HFF-Myc (cell line): ENCODE measurements around the gene SPRY1.
A peak's percentile ranks its signal among the peaks of the same experiment; 100 is the strongest.

Experiments
- DNase-seq: peaks from one replicate; pipeline ENCODE4 v3.0.0-alpha.2; 2011; ENCODE audit warnings: low read depth; ENCODE audit errors: extremely low read depth
- H3K4me3 ChIP-seq: replicated peaks from 2 replicates; pipeline ENCODE4 v1.5.1; 2011; ENCODE audit warnings: low read depth, mild to moderate bottlenecking, control low read depth, low read length
- CTCF ChIP-seq: IDR thresholded peaks from 2 replicates; pipeline ENCODE4 v1.5.1; 2012; ENCODE audit warnings: mild to moderate bottlenecking, low read depth, low read length, control low read depth; ENCODE audit errors: missing control alignments

The SPRY1 gene, protein sequence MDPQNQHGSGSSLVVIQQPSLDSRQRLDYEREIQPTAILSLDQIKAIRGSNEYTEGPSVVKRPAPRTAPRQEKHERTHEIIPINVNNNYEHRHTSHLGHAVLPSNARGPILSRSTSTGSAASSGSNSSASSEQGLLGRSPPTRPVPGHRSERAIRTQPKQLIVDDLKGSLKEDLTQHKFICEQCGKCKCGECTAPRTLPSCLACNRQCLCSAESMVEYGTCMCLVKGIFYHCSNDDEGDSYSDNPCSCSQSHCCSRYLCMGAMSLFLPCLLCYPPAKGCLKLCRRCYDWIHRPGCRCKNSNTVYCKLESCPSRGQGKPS

DNA sequence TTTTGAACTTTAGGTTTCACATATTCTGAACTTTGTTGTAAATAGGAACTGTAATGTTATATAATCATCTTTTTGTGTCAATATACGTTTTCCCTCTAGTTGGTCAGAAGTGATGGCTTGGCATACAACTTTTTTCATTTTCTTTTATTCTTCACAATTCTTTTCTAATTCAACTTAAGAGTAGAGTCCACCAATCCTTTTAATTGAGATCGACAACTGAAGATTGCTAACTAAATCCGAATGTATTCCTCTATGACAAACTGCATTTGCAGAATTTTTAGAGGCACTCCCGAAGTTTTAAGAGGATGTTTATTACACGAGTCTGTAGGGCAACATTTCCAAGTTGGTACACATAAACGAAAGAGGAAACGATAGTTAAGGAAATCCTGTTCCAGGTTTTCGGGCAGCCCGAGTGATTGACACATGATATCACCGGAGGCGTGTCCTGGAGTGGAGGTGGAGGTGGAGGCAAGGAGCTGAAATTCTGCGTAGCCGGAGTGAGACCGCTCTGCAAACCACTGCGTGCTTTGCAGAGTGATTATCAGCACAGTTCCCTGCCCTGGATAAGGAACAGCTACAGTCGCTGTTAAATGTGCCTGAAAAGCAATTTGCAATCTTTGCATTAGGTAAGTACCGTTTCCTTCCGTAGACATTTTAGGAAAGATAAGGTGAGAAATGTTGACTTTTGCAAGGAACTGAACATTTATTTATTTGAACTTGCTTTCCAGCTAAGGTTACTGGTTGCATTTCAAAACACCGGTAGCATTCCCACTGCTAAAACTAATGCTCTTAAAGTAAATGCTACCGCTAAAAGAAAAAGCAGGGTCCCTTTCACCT lies at the start of gene SPRY1:
Gene SPRY1, plus strand, starts transcription at position 489 of the 837 bp plus-strand sequence. CDS start 4,797 bp downstream, outside the sequence.
- H3K4me3 ChIP-seq = peak within 1 kb of the TSS; percentile 66
- no peak for TF ChIP-seq CTCF
- DNase-seq = peak; percentile 75

DNA sequence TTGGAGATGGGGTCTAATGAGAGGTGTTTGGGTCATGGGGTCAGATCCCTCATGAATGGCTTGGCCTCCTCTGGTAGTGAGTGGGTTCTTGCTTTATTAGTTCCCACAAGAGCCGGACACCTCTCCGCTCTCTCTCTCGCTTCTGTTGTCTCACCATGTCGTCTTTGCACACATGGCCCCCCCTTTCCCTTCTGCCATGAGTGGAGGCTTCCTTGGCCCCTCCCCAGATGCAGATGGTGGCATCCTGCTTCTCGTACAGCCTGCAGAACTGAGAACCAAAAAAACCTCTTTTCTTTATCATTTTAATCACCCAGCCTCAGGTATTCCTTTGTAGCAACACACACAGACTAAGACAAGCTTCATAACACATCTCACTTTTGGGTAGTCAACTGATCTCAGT lies 49.6 kb upstream of the SPRY1 start:
- H3K4me3 ChIP-seq = no peak overlapping the region
- TF ChIP-seq CTCF = no peak
- no peak for DNase-seq

DNA sequence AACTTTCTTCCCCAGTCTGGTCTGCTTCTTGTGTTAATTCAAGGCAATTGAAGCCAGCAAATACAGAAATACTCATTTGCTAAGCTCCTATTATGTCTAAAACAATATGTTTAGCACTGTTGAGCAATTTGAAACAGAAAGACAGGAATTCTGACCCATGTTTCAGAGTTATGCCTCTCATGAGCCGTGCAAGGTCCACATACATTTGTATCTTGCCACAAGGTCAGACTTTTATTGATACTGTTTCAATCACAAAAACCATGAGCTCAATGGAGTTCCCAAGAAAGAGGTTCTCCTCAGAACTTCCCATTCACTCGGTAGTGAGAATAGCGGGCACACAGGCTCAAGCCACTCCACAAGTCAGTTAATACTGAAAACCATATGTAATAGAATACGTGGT lies 47.6 kb upstream of the SPRY1 start:
- DNase-seq = no peak
- no peak overlapping the region for H3K4me3 ChIP-seq
- TF ChIP-seq CTCF = no peak

GRCh38 chr4:123349421-123350190 lies 47.0 kb upstream of the SPRY1 start:
- TF ChIP-seq CTCF = no peak
- DNase-seq = no peak
- H3K4me3 ChIP-seq = no peak overlapping the region

- DNase-seq = no peak
- no peak overlapping the region for H3K4me3 ChIP-seq
- no peak for TF ChIP-seq CTCF
These were observed 46.4 kb upstream of the SPRY1 start for GRCh38 chr4:123350191-123350544.

DNA sequence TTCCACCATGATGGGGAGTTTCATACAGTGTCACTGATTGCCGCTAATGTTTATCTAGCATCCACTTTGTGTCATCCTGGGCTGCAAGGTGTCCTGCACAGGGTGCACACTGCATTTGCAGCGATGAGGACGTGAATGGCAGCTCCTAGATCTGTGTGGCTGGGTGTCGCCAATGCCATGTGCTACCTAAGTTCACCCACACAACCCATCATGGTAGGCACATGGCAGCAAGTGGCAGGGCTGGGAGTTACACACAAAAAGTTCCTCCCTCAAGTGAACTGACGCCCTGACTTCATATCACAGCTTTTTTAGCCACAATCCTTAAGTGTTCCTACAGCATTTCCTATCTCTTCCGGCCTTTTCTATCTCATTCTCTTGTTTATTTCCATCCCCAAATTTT lies 45.9 kb upstream of the SPRY1 start:
- DNase-seq = no peak
- TF ChIP-seq CTCF = no peak
- no peak overlapping the region for H3K4me3 ChIP-seq
